HG02588 (cell line): Measurements from ENCODE around the gene DPP6.

Source experiments
- ATAC-seq: cut with Tn5 transposase; IDR thresholded peaks from one replicate; pipeline ENCODE4 v1.9.1; 2021; ENCODE audit warnings: mild to moderate bottlenecking, moderate library complexity; ENCODE audit not compliant: unreplicated experiment

DPP6 gene

DNA sequence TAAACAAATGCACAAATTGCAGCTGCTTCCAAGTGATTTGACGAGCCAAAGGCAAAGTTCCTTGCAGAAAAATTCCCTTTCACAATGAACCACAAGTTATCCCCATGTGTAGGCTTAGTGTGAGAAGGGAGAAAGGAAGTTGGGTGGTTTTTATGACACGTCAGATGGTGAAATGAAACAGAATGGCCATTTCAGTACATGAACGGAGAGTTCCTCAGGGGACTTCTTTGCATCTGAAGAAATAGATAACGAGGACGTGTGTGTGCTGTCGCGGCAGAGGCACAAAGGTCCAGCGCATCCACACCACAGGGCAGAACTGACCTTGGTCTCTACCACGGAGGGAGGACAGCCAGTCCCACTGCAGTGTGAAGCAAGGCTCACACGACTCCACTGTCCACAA is 814.9 kb downstream of the DPP6 start:
- peak; percentile 65 for ATAC-seq

GRCh38 chr7:154868921-154869320 is 816.7 kb downstream of the DPP6 start:
- ATAC-seq = no peak

GRCh38 chr7:154869436-154869835 is 817.2 kb downstream of the DPP6 start:
- no peak for ATAC-seq

GRCh38 chr7:154871507-154871906 is 819.3 kb downstream of the DPP6 start:
- no peak for ATAC-seq

- no peak for ATAC-seq
Observed at GRCh38 chr7:154871928-154872750, 819.9 kb downstream of the DPP6 start.

- no peak for ATAC-seq
Observed at GRCh38 chr7:154872811-154873499, 820.8 kb downstream of the DPP6 start.

DNA sequence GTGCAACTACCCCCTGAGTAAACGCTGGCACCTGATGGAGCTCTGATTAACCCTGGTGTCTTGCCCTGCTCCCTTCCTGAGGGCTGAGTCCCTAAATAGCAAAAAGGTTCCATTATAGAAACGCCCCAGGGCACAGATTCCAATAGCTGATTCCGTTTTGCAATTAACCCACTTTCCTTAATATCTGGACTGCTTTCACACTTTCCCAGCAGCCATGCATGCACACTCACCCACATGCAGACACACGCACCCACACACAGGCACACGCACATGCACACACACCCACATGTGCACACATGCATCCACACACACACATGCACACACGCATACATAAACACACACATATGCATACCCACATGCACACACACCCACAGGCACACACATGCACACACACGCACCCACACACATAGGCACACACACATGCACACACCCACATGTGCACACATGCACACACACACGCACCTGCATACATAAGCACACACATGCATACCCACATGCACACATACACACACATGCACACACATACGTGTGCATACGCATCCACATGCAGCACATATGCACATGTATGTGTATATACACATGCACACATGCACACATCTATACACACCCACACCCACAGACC is 821.4 kb downstream of the DPP6 start:
- no peak for ATAC-seq

DNA sequence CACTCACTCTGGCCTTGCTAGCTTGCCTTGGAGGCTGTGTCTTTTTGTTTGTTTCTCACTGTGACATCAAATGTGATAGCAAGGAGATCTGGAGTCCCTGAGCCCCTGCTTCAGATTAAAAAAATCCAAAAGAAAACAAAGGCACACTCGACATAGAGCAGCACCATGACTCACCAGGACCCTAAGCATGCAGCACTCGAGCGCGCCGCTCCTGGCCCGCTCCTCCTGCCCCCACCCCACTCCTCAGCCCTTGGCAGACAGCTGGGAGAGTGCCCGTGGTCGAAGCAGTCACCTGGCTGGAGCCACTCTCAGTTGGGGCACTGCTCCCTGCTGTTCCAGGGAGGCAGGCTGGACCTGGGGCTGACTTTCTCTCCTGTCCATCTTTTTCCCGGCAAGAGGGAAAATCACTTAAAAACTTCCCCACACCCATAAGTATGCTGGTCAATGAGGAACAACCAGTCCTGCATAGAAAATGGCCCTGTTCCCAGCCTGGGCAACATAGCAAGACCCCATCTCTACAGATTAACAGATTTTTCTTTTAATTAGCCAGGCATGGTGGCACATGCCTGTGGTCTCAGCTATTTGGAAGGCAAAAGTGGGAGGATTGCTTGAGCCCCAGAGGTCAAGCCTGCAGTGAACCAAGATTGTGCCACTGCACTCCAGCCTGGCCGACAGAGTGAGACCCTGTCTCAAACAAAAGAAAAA is 822.4 kb downstream of the DPP6 start:
- ATAC-seq = no peak

DNA sequence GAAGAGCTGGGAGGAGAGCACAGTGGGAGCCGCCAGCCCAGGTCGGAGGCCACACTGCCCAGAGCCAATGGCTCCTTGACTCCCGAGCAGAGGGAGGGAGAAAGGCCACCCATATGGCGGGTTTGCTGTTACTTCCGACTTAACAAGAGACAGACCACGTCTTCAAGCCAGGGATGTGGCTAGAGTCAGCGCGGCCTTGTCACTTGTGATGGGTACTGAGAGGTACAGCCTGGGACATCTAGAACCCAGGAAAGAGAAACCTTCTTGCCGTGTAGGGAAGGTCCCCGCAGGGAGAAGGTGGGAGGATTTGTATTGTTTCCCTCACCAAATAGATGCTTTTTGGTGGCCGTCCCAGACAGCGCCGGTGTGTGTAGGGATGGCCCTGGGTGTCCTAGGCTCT is 823.1 kb downstream of the DPP6 start:
- no peak for ATAC-seq

DNA sequence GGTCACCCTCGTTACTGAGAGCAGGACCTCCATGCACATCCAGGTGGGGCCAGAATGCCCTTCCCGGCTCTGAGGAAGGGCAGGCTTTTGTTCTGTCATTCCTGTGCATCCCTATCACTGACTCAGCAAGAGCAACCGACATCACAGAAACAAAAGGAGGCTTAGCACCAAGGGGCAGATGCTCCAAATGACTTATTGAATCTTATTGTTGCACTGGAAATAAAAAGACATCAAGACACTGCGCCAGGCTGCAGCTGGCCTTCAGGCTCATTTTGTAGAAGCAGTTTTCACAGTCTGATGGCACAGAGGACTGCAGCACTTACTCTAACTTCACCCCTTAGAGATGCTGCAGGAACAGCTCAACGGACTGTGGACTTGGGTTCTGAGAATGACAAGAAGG is 824.3 kb downstream of the DPP6 start:
- no peak for ATAC-seq

GRCh38 chr7:154877031-154877430 is 824.8 kb downstream of the DPP6 start:
- ATAC-seq = no peak

DNA sequence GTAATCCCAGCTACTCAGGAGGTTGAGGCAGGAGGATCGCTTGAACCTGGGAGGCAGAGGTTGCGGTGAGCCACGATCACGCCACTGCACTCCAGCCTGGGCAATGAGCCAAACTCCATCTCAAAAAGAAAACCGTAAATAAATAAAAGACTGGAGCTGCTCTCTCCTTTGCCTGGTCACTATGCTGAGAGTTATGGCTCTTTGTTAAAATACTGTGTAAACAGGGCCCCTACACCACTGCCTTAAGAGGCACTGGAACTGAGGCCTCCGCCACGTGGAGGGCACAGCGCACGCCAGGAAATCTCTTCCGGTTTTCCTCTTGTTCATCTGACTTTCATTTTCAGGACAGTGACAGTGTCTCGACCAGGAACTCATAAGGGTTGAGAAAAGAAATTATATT is 827.4 kb downstream of the DPP6 start:
- ATAC-seq = no peak

DNA sequence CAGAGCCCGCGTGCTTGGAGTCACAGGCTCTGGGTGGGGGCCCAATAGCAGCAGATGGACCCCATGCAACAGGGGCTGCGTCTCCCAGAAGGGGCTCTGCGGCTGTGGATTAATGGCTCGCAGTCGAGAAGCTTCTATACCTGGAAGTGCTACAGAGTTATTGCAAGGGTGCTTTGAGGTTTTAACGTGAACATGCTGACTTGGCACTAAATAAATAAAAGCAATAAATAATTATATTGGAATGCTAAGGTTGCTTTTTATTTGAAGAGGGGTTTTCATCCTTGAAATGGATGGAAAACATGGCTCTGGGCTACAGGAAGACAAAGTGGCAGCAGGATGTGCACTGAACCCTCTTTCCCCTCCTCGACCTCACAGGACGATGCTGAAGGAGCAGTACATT is 828.3 kb downstream of the DPP6 start:
- ATAC-seq = no peak

DNA sequence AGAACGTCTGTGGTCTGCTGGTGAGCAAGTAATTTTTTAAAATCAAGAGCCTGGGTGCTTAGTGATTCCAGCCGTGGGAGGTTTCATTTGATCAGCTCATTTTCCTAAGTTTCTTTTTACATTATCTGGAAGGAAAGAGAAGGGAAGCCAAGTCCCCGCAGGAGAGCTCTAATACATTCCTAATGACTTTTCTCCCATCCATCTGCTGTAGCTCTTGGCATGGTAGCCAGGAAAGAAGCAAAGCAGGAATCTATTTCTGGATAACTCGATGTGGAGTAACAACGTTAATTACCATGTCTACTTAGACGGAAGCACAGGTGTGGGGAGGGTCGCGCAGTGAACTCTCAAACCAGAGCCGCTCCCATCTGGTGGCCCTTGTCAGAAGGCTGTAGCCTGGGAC is 828.8 kb downstream of the DPP6 start:
- no peak for ATAC-seq

DNA sequence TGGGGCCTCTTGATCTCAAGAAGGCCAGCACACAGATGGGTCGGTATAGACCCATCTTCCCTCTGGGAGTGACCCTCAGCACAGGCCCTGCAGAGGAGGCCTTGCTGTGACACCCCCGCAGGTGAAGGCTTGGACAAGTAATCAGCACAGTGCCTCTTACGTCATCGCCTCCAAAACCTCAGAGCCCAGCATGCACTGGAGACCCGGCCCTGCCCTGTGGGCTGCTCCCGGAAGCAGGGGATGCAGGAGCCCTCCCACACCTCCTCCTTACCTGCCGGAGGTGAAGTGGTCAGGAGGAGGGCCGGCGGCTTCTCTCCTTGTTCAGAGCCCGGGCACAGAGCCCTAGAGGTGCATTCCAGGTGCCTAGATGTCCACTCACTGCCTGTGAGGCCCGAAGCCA is 829.3 kb downstream of the DPP6 start:
- no peak for ATAC-seq

GRCh38 chr7:154882931-154883474 is 830.8 kb downstream of the DPP6 start:
- ATAC-seq = no peak

DNA sequence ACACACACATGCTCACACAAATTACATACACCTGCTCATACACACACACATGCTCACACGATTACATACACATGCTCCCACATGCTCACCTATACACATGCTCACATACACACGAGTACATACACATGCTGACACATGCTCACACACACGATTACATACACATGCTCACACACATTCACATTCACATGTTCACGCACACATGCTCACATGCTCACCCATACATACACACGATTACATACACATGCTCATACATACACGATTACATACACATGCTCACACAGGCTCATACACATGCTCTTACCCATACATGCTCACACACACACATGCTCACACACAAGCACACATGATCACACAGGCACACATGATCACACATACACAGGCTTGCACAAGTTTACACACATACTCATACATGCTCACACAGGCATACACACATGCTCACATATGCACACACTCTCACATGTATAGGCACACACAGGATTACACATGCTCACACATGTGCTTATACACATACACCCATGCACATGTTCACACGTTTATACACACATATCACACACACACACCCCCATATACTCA is 832.2 kb downstream of the DPP6 start:
- no peak for ATAC-seq

DNA sequence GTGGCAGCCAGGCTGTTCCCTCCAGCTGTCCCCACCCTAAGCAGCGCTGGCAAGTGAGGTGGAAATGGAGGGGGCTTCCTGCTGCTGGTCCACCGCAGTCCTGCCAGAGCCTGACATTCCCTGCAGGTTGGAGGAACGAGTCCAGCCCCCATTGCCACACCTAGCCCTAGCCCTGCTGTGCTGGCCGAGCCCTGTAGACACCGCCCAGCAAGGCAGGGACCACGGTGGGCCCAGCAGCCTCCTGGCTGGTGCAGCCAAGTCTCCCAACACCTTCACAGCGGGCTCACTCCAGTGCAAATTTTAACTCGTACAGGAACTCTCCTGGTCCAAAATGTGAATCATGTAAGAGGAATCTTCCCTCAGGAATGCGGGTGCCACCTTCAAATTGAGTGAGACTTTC is 834.4 kb downstream of the DPP6 start:
- ATAC-seq = no peak

- no peak for ATAC-seq
Observed at GRCh38 chr7:154888690-154889089, 836.5 kb downstream of the DPP6 start.

GRCh38 chr7:154892459-154892858 is 840.3 kb downstream of the DPP6 start:
- no peak for ATAC-seq

DNA sequence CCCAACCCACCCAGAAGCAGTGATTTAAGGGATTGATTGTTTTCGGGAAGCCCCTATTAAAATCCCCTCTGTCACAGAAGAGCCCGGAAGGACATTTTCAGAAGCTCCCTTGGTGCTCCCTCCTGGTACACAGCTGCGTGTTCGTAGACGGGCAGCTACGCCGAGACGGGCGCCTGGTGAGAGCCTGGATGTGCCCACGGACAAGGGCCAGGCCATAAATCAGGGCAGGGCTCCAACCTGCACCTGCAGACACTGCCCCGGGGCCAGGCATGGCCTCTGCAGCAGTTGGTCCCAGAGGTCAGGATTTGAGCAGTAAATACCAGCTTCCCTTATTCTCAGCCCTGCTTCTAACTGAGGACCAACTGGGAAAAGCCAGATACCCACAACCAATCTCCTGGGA is 843.9 kb downstream of the DPP6 start:
- no peak for ATAC-seq
